Fibroblast of lung (primary cell): ENCODE measurements around the gene UQCC2. TPM values are rescaled to one million over a fixed set of nuclear protein-coding genes. Genes with fewer than 3 reads are reported as not detected.

Experiments
- DNase-seq, 2 donors: peaks; one replicate each; pipeline versions ENCODE4 v3.0.0 to v3.0.0-alpha.2; 2010; ENCODE audit warnings: low read depth in 2 of 2
- H2AFZ ChIP-seq: 2 replicates; pipeline ENCODE4 v1.5.1; 2012; ENCODE audit warnings: low read length, control low read depth, inconsistent platforms
- H3K27ac ChIP-seq: 2 replicates; pipeline ENCODE4 v1.5.1; 2011; ENCODE audit warnings: low read length, control low read depth; ENCODE audit not compliant: insufficient read depth
- H3K27me3 ChIP-seq: 2 replicates; pipeline ENCODE4 v1.5.1; 2011; ENCODE audit warnings: mild to moderate bottlenecking, low read length; ENCODE audit not compliant: control insufficient read depth, insufficient read depth
- H3K36me3 ChIP-seq: 2 replicates; pipeline ENCODE4 v1.5.1; 2011; ENCODE audit warnings: low read length; ENCODE audit not compliant: control insufficient read depth, insufficient read depth
- H3K4me1 ChIP-seq: 2 replicates; pipeline ENCODE4 v1.5.1; 2011; ENCODE audit warnings: low read length; ENCODE audit not compliant: control insufficient read depth, insufficient read depth; ENCODE audit errors: extremely low read depth
- H3K4me2 ChIP-seq: 2 replicates; pipeline ENCODE4 v1.5.1; 2011; ENCODE audit warnings: low read length, control low read depth; ENCODE audit not compliant: insufficient read depth; ENCODE audit errors: extremely low read depth
- H3K4me3 ChIP-seq, 4 experiments: fragments of 200-600 bp in 1 of 4; sonication (generic) in 1 of 4; replicated peaks in 1 of 4; 2 replicates each; pipeline ENCODE4 v1.5.1; 2011 to 2016; ENCODE audit warnings: low read length in 4 of 4, low read depth in 3 of 4, mild to moderate bottlenecking in 3 of 4, control low read depth in 2 of 4, inconsistent platforms in 1 of 4, mixed read lengths in 1 of 4; ENCODE audit not compliant: insufficient read depth in 1 of 4; ENCODE audit errors: control extremely low read depth in 1 of 4
- H3K79me2 ChIP-seq: 2 replicates; pipeline ENCODE4 v1.5.1; 2012; ENCODE audit warnings: mild to moderate bottlenecking, low read length, inconsistent platforms; ENCODE audit not compliant: control insufficient read depth, insufficient read depth
- H3K9ac ChIP-seq: 2 replicates; pipeline ENCODE4 v1.5.1; 2011; ENCODE audit warnings: mild to moderate bottlenecking, low read length, control low read depth; ENCODE audit not compliant: insufficient read depth
- H3K9me3 ChIP-seq: 2 replicates; pipeline ENCODE4 v1.5.1; 2012; ENCODE audit warnings: low read depth, low read length; ENCODE audit not compliant: control insufficient read depth, insufficient read depth
- H4K20me1 ChIP-seq: 2 replicates; pipeline ENCODE4 v1.5.1; 2011; ENCODE audit warnings: low read length; ENCODE audit not compliant: control insufficient read depth, insufficient read depth; ENCODE audit errors: extremely low read depth
- CTCF ChIP-seq, 2 donors: IDR thresholded peaks in 1 of 2; conservative IDR thresholded peaks in 1 of 2; 1 replicate in 1 of 2; 2 replicates in 1 of 2; pipeline ENCODE4 v1.5.1; 2011 to 2012; ENCODE audit warnings: low read length in 2 of 2, control low read depth in 1 of 2, inconsistent platforms in 1 of 2, low read depth in 1 of 2, mild to moderate bottlenecking in 1 of 2
- EZH2 ChIP-seq: IDR thresholded peaks from 2 replicates; pipeline ENCODE4 v1.5.1; 2012; ENCODE audit warnings: low read length, control low read depth, mild to moderate bottlenecking; ENCODE audit errors: missing control alignments
- polyA plus RNA-seq, 2 donors: library from polyadenylated mRNA; depleted of rRNA in 1 of 2; stranded (reverse) in 1 of 2; unstranded in 1 of 2; fragments of >200 nt; gene quantifications; 2 replicates each; pipeline ENCODE4 v1.2.1, GENCODE V29; 2011 to 2012; ENCODE audit warnings: missing spikeins in 1 of 2
- total RNA-seq: library from RNA; depleted of rRNA; stranded (reverse); fragments of >200 nt; gene quantifications from 2 replicates; pipeline ENCODE4 v1.2.1, GENCODE V29; 2014

Gene UQCC2
- total and polyA plus RNA-seq, 2 donors (not counting 1 experiment from before 2014, with no cell fraction given): 33.8 to 36.5 TPM

GRCh38 chr6:33725891-33726673 is 14.6 kb upstream of the UQCC2 start:
- Histone ChIP-seq H4K20me1 (no peaks in the 10 kb centered on the region), H3K4me2 (no peak overlapping the region), H3K4me3 (no peak overlapping the region), H3K27me3 (peaks cover 24% of the 10 kb centered on the region), H3K9me3 (no peaks in the 10 kb centered on the region), H2AFZ (no peak overlapping the region), H3K9ac (no peak overlapping the region), H3K36me3 (no peaks in the 10 kb centered on the region), H3K27ac (no peak overlapping the region), H3K4me1 (no peaks in the 10 kb centered on the region), H3K79me2 (no peaks in the 10 kb centered on the region)
- DNase-seq: no peak
- TF ChIP-seq CTCF (conservative IDR thresholded peaks at IDR 0.05 in 1 of 2, IDR thresholded peaks at IDR 0.05 in 1 of 2; ENCODE audit: low read depth in 1 of 2, low read length in 2 of 2) (no peak), EZH2 (no peak)

- no peaks in the 10 kb centered on the region for H3K36me3 ChIP-seq
- no peaks in the 10 kb centered on the region for H3K9me3 ChIP-seq
- no peaks in the 10 kb centered on the region for H3K79me2 ChIP-seq
- no peaks in the 10 kb centered on the region for H4K20me1 ChIP-seq
- H3K4me2 ChIP-seq: no peak overlapping the region
- H3K27ac ChIP-seq: no peak overlapping the region
- no peaks in the 10 kb centered on the region for H3K4me1 ChIP-seq
- no peak overlapping the region for H2AFZ ChIP-seq
- H3K4me3 ChIP-seq: no peak overlapping the region
- no peak overlapping the region for H3K9ac ChIP-seq
- H3K27me3 ChIP-seq: peaks cover 28% of the 10 kb centered on the region
- no peak for TF ChIP-seq CTCF (conservative IDR thresholded peaks at IDR 0.05 in 1 of 2, IDR thresholded peaks at IDR 0.05 in 1 of 2; ENCODE audit: low read depth in 1 of 2, low read length in 2 of 2)
- no peak for TF ChIP-seq EZH2
- no peak for DNase-seq
These were observed 13.7 kb upstream of the UQCC2 start for GRCh38 chr6:33725222-33725621.

- no peaks in the 10 kb centered on the region for H3K36me3 ChIP-seq
- no peak overlapping the region for H2AFZ ChIP-seq
- H3K9ac ChIP-seq: no peak overlapping the region
- H3K79me2 ChIP-seq: no peaks in the 10 kb centered on the region
- no peaks in the 10 kb centered on the region for H4K20me1 ChIP-seq
- no peak overlapping the region for H3K4me3 ChIP-seq
- no peak overlapping the region for H3K27ac ChIP-seq
- no peaks in the 10 kb centered on the region for H3K4me1 ChIP-seq
- no peak for TF ChIP-seq EZH2
- TF ChIP-seq CTCF (conservative IDR thresholded peaks at IDR 0.05 in 1 of 2, IDR thresholded peaks at IDR 0.05 in 1 of 2; ENCODE audit: low read depth in 1 of 2, low read length in 2 of 2): no peak
- H3K4me2 ChIP-seq: no peak overlapping the region
- peaks cover 28% of the 10 kb centered on the region for H3K27me3 ChIP-seq
- no peak for DNase-seq
- H3K9me3 ChIP-seq: no peaks in the 10 kb centered on the region
These were observed 12.9 kb upstream of the UQCC2 start for GRCh38 chr6:33724102-33725023.
